ENCODE measurements around the gene PTMS.

Gene PTMS

GRCh38 chr12:6775185-6776174 is 9.3 kb downstream of the PTMS start:
- H3K4me3 ChIP-seq (replicated peaks; ENCODE audit: insufficient read depth, low read length), result no peak overlapping the region
- H3K27ac ChIP-seq (replicated peaks), result no peak overlapping the region
- no peak for DNase-seq (ENCODE audit: low read depth in 1 of 2, low spot score in 1 of 2)
- no peak for TF ChIP-seq SPI1 (IDR thresholded peaks at IDR 0.05; ENCODE audit: borderline replicate concordance, low read depth)
- TF ChIP-seq CTCF (IDR thresholded peaks at IDR 0.05; ENCODE audit: insufficient read depth, low read length), result no peak
- no peak for TF ChIP-seq GABPA (IDR thresholded peaks at IDR 0.05; ENCODE audit: low read depth)
- no peak for TF ChIP-seq POLR2AphosphoS5 (IDR thresholded peaks at IDR 0.05; ENCODE audit: low read depth)
- no peak for TF ChIP-seq REST (IDR thresholded peaks at IDR 0.05; ENCODE audit: insufficient replicate concordance, low read depth)
- peaks cover 24% of the 10 kb centered on the region for H3K27me3 ChIP-seq (ENCODE audit: insufficient read depth, poor library complexity, severe bottlenecking)

GRCh38 chr12:6777386-6777785 is 11.2 kb downstream of the PTMS start:
- Histone ChIP-seq H3K27me3 (ENCODE audit: insufficient read depth, poor library complexity, severe bottlenecking) (peaks cover 20% of the 10 kb centered on the region), H3K4me3 (replicated peaks; ENCODE audit: insufficient read depth, low read length) (no peak overlapping the region), H3K27ac (replicated peaks) (no peak overlapping the region)
- no peak for DNase-seq (ENCODE audit: low read depth in 1 of 2, low spot score in 1 of 2)
- TF ChIP-seq GABPA (IDR thresholded peaks at IDR 0.05; ENCODE audit: low read depth) (no peak), SPI1 (IDR thresholded peaks at IDR 0.05; ENCODE audit: borderline replicate concordance, low read depth) (no peak), CTCF (IDR thresholded peaks at IDR 0.05; ENCODE audit: insufficient read depth, low read length) (no peak), POLR2AphosphoS5 (IDR thresholded peaks at IDR 0.05; ENCODE audit: low read depth) (no peak), REST (IDR thresholded peaks at IDR 0.05; ENCODE audit: insufficient replicate concordance, low read depth) (no peak)

GRCh38 chr12:6778217-6778573 is 12.0 kb downstream of the PTMS start:
- TF ChIP-seq REST (IDR thresholded peaks at IDR 0.05; ENCODE audit: insufficient replicate concordance, low read depth) (no peak), CTCF (IDR thresholded peaks at IDR 0.05; ENCODE audit: insufficient read depth, low read length) (no peak), POLR2AphosphoS5 (IDR thresholded peaks at IDR 0.05; ENCODE audit: low read depth) (no peak), SPI1 (IDR thresholded peaks at IDR 0.05; ENCODE audit: borderline replicate concordance, low read depth) (no peak; the same call in 1 of the 2 replicates), GABPA (IDR thresholded peaks at IDR 0.05; ENCODE audit: low read depth) (no peak)
- H3K27ac ChIP-seq (replicated peaks), result peak overlapping the region; percentile 36
- no peak for DNase-seq (ENCODE audit: low read depth in 1 of 2, low spot score in 1 of 2)
- peaks cover 20% of the 10 kb centered on the region for H3K27me3 ChIP-seq (ENCODE audit: insufficient read depth, poor library complexity, severe bottlenecking)
- peak overlapping the region; percentile 43 for H3K4me3 ChIP-seq (replicated peaks; ENCODE audit: insufficient read depth, low read length)
